ENCODE data around the gene KDM5B.

Gene KDM5B

GRCh38 chr1:202710070-202711045 lies 97.9 kb downstream of the KDM5B start, which contains the start of gene SYT2:
Gene SYT2 (minus strand): TSS chr1:202710454. CDS start chr1:202605772, 104,682 bp downstream.
- peak; percentile 41 to 43 for DNase-seq

DNA sequence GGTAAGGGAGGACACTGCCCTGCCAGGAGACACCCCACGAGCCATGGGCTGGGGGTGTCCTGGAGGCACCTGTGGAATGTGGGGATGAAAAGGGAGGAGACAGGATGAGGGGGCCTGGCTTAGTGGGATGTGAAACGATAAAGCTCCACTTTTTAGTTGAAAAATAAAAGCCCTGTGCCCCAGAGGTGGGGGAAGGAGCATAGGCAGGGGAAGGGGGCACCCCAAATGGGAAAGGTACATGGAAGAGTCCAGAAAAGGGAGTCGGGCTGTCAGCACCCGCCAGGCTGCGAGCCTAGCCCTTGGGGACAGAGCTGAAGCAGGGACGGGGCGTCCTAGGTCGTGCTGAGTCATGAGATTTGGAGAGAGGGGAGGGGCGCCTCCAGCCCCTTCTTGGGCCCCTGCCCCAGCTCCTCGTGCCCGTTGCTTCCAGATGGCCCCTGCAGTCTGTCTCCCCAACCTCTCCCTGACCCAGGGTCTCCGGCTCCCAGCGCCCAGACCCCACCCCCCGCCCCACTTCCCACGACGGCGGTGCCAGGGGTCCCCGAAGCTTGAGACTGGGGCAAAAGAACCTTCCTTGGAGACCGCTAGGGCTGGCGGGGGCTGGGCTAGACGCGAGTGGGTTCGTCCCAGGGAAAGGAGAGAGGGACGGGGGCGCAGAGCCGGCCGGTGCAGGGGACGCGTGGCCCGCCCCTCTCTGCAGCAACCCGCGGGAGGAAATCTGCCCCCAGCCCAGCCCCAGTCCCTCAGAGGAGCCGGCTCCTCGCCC lies 98.8 kb downstream of the KDM5B start:
- no peak for DNase-seq

DNA sequence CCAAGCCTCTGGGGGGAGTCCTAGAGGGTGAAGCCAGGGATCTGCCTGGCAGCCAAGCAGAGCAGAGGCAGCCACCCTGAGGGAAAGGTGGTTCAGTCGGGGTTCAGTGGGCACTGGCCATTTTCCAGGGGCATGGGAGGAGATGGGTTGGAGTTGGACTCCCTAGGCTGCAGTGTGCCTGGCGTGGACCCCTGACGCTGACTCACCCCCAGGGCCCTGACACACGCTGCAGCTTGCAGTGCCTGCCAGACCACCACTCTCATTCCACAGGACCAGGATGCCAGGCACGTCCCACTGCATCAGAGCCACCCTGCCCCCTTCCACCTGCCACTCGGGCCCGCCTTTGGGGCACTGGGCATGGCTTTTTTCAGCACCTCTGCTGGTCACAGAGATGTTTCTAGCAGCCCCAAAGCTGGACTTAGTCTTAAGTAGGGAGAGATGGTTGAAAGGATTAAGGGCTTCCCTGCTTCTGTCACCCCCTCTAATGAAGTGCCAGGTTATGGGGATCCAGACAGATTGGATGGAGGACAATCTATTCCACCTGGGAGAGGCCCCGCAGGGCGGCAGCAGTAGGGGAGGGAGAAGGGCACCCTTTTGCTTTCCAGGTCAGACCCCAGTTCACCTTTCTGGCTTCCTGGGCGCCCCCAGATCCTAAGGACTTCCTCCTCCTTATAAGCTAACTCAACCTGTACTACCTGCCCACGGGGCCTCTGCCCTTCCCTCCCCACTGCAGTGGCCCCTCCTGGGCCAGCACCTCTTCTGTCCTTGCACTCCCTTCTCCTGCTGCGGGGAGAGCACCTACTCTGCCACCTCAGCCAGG lies 99.6 kb downstream of the KDM5B start:
- DNase-seq, result no peak

GRCh38 chr1:202706851-202707250 lies 101.4 kb downstream of the KDM5B start:
- DNase-seq, result no peak

GRCh38 chr1:202704601-202705000 lies 103.6 kb downstream of the KDM5B start:
- no peak for DNase-seq

GRCh38 chr1:202703191-202703590 lies 105.0 kb downstream of the KDM5B start:
- DNase-seq, result no peak

DNA sequence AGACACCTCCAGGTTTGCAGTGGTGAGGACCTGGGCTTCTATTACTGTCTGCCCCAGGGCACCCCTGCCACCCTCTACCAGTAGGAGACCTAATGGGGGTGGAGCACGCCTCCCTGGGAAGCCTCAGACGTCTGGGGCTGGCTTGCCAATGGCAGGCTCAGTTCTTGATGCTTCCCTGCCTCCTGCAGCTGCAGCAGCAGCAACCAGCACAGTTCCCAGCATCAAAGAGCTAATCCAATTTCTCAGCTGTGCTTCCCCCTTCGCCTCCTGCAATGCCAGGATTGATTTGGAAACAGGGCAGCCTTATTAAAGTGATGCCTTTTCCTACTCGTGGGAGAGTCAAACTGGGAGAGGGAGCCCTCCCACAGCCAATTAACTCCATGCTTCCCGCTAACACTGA lies 106.1 kb downstream of the KDM5B start:
- DNase-seq, result no peak

- no peak for DNase-seq
Observed at GRCh38 chr1:202701200-202701599, 107.0 kb downstream of the KDM5B start.

GRCh38 chr1:202700061-202700460 lies 108.2 kb downstream of the KDM5B start:
- no peak for DNase-seq

DNA sequence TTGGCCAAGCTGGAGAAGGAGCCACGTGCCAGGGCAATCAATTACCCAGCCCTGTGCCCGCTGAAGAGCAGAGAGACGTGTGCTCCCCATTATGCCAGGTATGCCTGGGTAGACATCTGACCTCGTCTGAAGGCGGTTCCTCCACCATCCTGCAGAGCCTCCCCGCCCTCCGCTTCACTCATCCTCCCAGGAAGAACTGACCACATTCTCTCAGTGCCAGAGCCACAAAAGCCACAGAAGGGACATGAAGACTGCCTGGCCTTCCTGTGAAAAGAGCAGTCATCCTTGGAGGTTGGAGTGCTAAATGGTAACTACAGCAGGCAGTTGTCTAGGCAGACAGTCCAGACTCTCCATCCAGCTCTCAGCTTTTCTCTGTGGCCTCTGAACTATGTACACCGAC lies 109.9 kb downstream of the KDM5B start:
- DNase-seq, result no peak

DNA sequence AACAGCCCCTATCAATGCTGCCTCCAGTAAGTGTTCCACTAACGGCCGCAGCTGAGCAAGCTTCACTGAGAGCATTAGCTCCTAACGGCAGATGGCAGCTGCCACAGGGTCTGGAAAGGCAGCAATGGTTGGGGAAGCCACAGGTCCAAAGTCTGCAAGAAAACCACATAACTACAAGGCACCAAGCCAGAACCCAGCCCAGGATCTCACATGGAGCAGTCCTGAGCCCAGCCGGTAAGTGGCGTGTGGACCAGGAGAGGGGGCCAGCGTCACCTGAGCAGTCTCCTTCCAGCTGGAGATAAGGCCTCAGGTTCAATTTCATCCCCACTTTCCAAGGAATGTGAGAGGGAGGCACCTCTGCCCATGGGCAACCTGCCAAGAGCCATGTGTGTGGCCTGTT lies 111.2 kb downstream of the KDM5B start:
- no peak for DNase-seq

DNA sequence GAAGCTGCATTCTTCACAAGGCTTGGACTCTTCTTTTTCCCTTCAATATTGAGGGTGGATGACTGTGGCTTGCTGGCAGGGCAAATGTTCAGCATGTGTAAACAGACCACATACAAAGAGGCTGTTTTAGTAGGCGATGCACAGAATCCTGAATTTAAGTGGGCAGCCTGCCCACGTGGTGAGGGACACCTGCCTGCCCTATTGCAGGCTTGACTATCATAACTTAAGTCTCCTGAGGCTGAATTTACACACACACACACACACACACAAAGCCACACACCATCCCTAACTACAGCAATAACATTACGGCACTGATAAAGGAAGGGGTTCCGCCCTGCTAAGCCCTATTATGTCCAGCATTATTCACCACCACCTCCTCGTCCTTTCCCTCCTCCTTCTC lies 113.9 kb downstream of the KDM5B start:
- DNase-seq, result peak; percentile 38 to 65

DNA sequence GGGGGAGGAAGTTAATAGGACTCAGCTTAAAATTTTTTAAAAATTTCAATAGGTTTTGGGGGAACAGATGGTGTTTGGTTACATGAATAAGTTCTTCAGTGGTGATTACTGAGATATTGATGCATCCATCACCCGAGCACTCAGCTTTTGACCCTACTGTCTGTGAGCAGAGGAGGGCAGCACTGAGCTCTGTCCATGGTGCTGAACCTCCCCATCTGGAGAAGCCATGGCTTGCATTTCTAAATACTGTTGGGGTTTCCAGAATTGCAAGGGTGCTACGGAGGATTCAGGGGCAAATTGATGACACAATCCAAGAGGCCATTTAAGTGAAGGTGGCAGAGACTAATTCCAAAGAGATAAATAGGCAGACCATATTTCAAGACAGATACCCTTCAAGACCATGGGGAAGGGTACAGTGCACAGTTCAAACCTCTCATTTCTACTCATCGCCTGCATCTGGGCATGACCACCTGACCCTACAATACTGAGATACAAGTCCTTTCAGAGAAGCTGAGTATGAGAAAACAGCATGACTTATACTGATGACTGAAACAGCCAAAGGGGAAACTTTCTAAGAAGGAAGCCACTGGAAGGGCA lies 115.2 kb downstream of the KDM5B start:
- peak; percentile 32 to 39 for DNase-seq

GRCh38 chr1:202691816-202692215 lies 116.4 kb downstream of the KDM5B start:
- no peak for DNase-seq

DNA sequence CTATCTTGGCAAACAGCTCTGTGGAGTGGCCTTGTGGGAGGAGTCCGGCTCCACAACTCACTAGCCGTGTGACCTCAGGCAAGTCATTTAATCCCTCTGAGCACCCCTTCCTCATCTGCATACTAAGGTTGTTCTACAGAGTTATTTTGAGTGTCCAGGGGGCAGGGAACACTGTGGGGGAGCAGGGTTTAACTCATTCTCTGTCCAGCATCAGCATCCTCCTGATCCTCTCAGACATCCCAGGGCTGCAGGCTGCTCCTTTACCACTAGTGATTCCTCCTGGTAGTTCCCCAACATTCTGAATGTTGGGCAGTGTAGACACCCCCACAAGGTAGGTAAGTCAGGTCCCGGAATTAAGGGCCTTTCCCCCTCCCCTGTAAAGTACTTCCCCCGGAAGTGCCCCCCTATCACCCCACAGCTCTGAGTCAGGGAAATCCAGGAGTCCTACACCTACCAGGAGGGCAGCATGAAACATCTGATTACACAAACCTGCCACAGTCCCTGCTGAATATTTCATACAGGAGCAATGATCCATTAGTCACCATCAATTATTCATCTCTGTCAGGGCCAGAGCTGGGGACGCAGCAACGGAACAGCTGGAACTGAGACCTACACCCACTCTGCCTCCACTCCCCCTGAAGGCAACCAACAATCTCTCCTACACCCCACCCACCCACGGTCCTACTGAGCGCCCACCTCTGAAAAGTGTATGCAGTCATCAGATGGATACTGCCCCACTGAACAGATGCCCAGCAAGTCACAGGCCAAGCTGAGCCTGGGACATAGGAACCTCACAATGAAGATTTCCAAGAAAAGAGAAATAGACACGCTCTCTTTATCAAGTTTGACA lies 118.5 kb downstream of the KDM5B start:
- DNase-seq, result no peak

DNA sequence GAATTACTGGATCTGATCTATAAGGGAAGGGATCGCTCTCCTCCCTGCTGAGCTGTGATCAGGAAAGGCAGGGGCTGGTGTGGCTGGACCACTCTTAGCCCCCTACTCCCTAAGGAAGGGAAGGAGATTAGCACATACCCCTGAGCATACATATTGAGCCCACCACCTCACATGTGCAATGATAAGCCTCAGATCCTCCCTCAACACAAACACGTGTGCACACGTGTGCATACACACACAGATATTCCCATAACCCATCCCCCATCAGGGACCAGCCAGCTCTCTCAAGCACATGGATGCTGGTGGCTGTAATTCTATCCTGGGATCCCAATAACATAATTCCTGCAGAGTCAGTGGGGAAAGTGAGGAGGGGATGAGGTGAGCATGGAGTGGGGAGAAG lies 119.1 kb downstream of the KDM5B start:
- no peak for DNase-seq

- DNase-seq, result no peak
Observed at GRCh38 chr1:202688401-202688800, 119.8 kb downstream of the KDM5B start.

DNA sequence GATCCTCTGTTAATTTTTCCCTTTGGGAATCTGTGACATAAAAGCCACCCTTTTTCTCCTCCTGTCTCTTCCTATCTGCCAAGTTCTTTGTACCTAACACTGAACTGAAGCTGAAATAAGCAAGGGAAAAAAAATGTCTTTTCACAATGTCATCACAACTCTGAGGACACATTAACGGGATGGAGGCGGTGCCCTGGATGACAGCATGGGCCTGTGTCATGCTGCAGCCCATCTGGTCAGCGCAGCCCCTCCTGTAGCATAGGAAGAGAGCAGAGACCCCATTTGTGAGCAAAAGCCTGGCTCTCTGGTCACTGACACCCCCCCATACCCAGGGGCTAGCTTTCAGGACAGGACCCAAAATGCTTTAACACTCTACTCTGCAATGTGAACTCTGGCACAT lies 120.4 kb downstream of the KDM5B start:
- no peak for DNase-seq

DNA sequence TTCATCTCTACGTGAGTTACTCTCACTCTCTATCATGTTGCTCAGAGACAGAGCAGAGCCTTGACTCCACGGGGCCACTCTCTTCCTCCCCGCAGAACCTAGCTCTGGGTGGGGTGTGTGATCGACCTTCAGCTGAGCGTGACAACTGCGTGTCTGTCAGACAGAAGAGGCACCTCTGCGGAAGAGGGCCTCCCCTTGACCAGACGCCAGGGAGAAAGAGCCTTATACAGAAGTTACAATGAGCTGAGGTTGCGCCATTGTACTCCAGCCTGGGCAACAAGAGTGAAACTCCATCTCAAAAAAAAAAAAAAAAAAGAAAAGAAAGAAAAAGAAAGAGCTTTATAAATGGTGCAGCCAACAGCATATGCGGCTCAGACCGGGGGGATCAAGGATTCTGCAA lies 120.9 kb downstream of the KDM5B start:
- DNase-seq, result no peak

DNA sequence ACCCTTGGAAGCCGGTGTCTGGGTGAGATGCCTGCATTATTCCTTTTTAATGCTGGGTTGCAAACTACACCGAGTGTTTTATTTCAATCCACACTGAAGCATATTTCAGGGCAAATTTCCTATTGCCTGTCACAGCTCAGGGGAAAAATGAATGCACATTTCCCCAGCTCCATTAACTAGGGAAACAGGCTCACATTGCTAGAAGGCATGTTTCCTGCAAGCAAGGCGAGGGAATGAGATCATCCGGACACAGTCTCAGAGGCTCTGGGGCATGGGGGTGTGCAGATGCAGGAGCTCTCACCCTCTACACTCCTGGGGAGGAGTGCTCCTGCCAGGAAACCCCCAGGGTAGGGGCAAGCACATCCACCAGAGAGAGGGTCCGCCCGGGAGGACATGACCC lies 122.6 kb downstream of the KDM5B start:
- no peak for DNase-seq

GRCh38 chr1:202684716-202685115 lies 123.5 kb downstream of the KDM5B start:
- no peak for DNase-seq

DNA sequence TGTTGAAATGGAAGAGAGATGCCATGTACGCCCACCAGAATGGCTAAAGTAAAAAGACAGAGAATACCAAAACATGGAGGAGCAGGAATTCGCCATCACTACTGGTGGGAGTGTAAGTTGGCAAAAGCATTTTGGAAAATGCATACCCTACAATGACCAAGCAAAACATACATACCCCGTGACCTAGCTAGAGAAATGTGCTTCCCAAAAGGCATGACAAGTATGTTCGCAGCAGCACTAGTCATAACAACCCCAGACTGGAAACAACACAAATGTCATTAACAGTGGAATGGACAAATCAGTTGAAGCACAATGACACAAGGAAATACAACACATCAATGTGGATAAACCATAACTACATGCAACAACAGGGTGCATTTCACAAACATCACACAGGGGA lies 125.2 kb downstream of the KDM5B start:
- DNase-seq, result no peak

All from NCI-H2081 (cell line).